ENCODE data around the gene XNDC1N. TPM values are rescaled to one million over a fixed set of nuclear protein-coding genes. Genes with fewer than 3 reads are reported as not detected.

Gene XNDC1N
- total RNA-seq, result 14.9 TPM

DNA sequence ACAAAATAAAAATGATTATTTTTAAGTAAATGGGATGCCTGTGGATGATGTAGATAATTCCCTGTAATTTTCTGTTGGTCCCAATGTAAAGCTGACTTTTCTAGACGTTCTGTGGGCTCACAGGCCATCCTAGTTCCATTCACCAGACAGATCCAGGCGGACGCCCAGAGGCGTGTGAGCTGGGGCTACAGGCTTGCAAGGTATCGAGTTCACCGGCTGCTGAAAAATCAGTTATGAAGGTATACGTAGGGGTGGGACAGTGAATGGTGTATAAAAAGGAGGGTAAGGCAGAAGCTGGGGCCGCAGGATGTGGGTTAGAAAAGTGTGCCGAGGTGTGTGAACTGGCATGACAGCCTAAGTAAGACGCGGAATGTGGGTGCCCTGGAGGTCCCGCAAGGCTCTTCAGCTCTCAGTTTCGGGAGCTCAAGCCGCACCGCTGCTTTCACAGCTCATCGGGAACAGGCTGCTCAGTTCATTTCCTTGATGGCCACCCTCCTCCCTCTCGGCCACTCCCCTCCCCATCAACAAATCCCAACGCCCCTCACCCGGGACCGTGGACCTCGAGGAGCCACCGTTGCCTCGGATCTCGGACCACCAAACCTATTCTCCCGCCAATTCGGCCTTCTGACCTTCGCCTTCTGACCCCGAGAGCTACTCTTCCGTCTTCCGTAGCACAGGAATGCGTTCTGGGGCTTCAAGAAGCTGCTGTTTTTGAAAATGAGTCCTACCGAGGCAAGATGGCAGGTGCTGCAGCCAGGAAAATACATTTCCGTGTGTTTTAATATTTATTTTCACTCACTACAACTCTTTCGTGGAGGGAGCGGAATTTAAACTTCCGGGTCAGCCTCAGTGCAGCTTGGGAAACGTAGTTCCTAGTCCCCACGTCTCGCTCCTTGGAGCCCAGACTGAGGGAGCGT is at the start of gene XNDC1N:
Gene XNDC1N (minus strand): TSS at position 775 of the 917 bp plus-strand sequence. CDS start 5,241 bp downstream, outside the sequence.

GRCh38 chr11:71928737-71929443 is 496 bp upstream of the XNDC1N start, which contains the start of gene RNF121:
Gene RNF121 (plus strand): TSS chr11:71929046. CDS start chr11:71929062, 16 bp downstream.

Other genes with a start within 250 kb of the XNDC1N start
- not detected for gene DEFB108B, start 95.4 kb downstream of the XNDC1N start, total RNA-seq
- not detected for gene DEFB131B, start 50.1 kb downstream of the XNDC1N start, total RNA-seq
- 33.5 TPM for gene RNF121, start 452 bp upstream of the XNDC1N start, total RNA-seq
- gene IL18BP, start 70.3 kb upstream of the XNDC1N start, total RNA-seq, result 4.9 TPM
- gene NUMA1, start 151.9 kb upstream of the XNDC1N start, total RNA-seq, result 313 TPM
- gene LRRC51, start 152.3 kb upstream of the XNDC1N start, total RNA-seq, result 11.5 TPM
- 85.5 TPM for gene LAMTOR1, start 174.7 kb upstream of the XNDC1N start, total RNA-seq
- not detected for gene TOMT, start 177.3 kb upstream of the XNDC1N start, total RNA-seq
- 11.7 TPM for gene ANAPC15, start 184.1 kb upstream of the XNDC1N start, total RNA-seq
- 2.3 TPM for gene FOLR3, start 207.1 kb upstream of the XNDC1N start, total RNA-seq